HepG2 (cell line): ENCODE measurements around the gene NDEL1. TPM values are rescaled to one million over a fixed set of nuclear protein-coding genes. Genes with fewer than 3 reads are reported as not detected.
A peak's percentile ranks its signal among the peaks of the same experiment; 100 is the strongest.

Experiments
- GLI4 ChIP-seq: sonication (generic); formaldehyde crosslinking; IDR thresholded peaks from 2 replicates; pipeline ENCODE4 v1.5.1; 2020; ENCODE audit warnings: missing genetic modification reagents, mild to moderate bottlenecking, moderate library complexity, borderline replicate concordance
- HHEX ChIP-seq: IDR thresholded peaks from 2 replicates; pipeline ENCODE4 v1.6.1; 2016; ENCODE audit warnings: control low read depth
- HMG20A ChIP-seq: IDR thresholded peaks from 2 replicates; pipeline ENCODE4 v1.6.1; 2016; ENCODE audit warnings: borderline replicate concordance
- KDM6A ChIP-seq: IDR thresholded peaks from 2 replicates; pipeline ENCODE4 v1.6.1; 2016; ENCODE audit warnings: low read depth
- KMT2A ChIP-seq: sonication (generic); formaldehyde crosslinking; IDR thresholded peaks from 2 replicates; pipeline ENCODE4 v1.4.0; 2020; ENCODE audit warnings: missing genetic modification reagents
- NFIB ChIP-seq: sonication (generic); formaldehyde crosslinking; IDR thresholded peaks from 2 replicates; pipeline ENCODE4 v1.9.0; 2021; ENCODE audit warnings: missing genetic modification reagents, mild to moderate bottlenecking, borderline replicate concordance
- REXO4 ChIP-seq: sonication (generic); formaldehyde crosslinking; IDR thresholded peaks from 2 replicates; pipeline ENCODE4 v1.8.0; 2022; ENCODE audit warnings: missing genetic modification reagents, mild to moderate bottlenecking, borderline replicate concordance
- SETDB1 ChIP-seq: sonication (generic); formaldehyde crosslinking; IDR thresholded peaks from 2 replicates; pipeline ENCODE4 v1.5.1; 2020; ENCODE audit warnings: missing genetic modification reagents, mild to moderate bottlenecking, borderline replicate concordance
- TARDBP ChIP-seq: sonication (generic); formaldehyde crosslinking; IDR thresholded peaks from 2 replicates; pipeline ENCODE4 v1.8.0; 2022; ENCODE audit warnings: mild to moderate bottlenecking, missing genetic modification reagents
- TCF12 ChIP-seq, 2 experiments: fragments of 450-650 bp in 1 of 2; sonication (generic) in 1 of 2; formaldehyde crosslinking in 1 of 2; IDR thresholded peaks; 2 replicates each; pipeline versions ENCODE4 v1.6.1 to v1.8.0; 2017 to 2022; ENCODE audit warnings: antibody characterized with exemption in 1 of 2, mild to moderate bottlenecking in 1 of 2, missing genetic modification reagents in 1 of 2, moderate library complexity in 1 of 2
- TEAD2 ChIP-seq: sonication (generic); formaldehyde crosslinking; IDR thresholded peaks from 2 replicates; pipeline ENCODE4 v1.9.0; 2021; ENCODE audit warnings: missing genetic modification reagents
- ZFP62 ChIP-seq: sonication (generic); formaldehyde crosslinking; IDR thresholded peaks from 2 replicates; pipeline ENCODE4 v1.4.0; 2020; ENCODE audit warnings: missing genetic modification reagents
- ZNF235 ChIP-seq: sonication (generic); formaldehyde crosslinking; IDR thresholded peaks from 2 replicates; pipeline ENCODE4 v1.8.1; 2023; ENCODE audit warnings: mild to moderate bottlenecking, missing genetic modification reagents, borderline replicate concordance
- ZNF33B ChIP-seq: sonication (generic); formaldehyde crosslinking; IDR thresholded peaks from 2 replicates; pipeline ENCODE4 v1.5.1; 2020; ENCODE audit warnings: mild to moderate bottlenecking, missing genetic modification reagents
- ZNF552 ChIP-seq: sonication (generic); formaldehyde crosslinking; IDR thresholded peaks from 2 replicates; pipeline ENCODE4 v1.9.0; 2022; ENCODE audit warnings: missing genetic modification reagents, mild to moderate bottlenecking, borderline replicate concordance
- ZNF674 ChIP-seq: sonication (generic); formaldehyde crosslinking; IDR thresholded peaks from 2 replicates; pipeline ENCODE4 v1.5.0; 2020; ENCODE audit warnings: low read depth, mild to moderate bottlenecking, missing genetic modification reagents
- ZNF709 ChIP-seq: sonication (generic); formaldehyde crosslinking; IDR thresholded peaks from 2 replicates; pipeline ENCODE4 v1.5.0; 2020; ENCODE audit warnings: mild to moderate bottlenecking, missing genetic modification reagents
- ZNF713 ChIP-seq: sonication (generic); formaldehyde crosslinking; IDR thresholded peaks from 2 replicates; pipeline ENCODE4 v1.4.0; 2020; ENCODE audit warnings: mild to moderate bottlenecking, missing genetic modification reagents
- ZNF790 ChIP-seq: sonication (generic); formaldehyde crosslinking; IDR thresholded peaks from 2 replicates; pipeline ENCODE4 v1.8.0; 2022; ENCODE audit warnings: missing genetic modification reagents, mild to moderate bottlenecking, borderline replicate concordance
- ZSCAN31 ChIP-seq: sonication (generic); formaldehyde crosslinking; IDR thresholded peaks from 2 replicates; pipeline ENCODE4 v1.5.0; 2020; ENCODE audit warnings: low read depth, mild to moderate bottlenecking, missing genetic modification reagents
- polyA plus RNA-seq, 8 experiments: library from polyadenylated mRNA; depleted of rRNA in 3 of 8; stranded (reverse) in 7 of 8; unstranded in 1 of 8; fragments of >200 nt; fragmentation: Illumina TruSeq in 4 of 8; extraction: Trizol in 4 of 8; gene quantifications; 2 replicates each; pipeline versions ENCODE4 v1.2.1 to v1.2.3, GENCODE V29; 2011 to 2016; ENCODE audit warnings: low read depth in 4 of 8, missing spikeins in 1 of 8, mixed read lengths in 1 of 8; ENCODE audit not compliant: insufficient read depth in 1 of 8
- total RNA-seq, 5 experiments: library from RNA; depleted of rRNA; stranded (reverse); fragments of >200 nt; fragmentation: Illumina TruSeq; extraction: Trizol; gene quantifications; 2 replicates each; pipeline ENCODE4 v1.2.3, GENCODE V29; 2016; ENCODE audit warnings: low read depth in 1 of 5
- TF ChIP-seq, protein P1 (sequence below): sonication (generic); formaldehyde crosslinking; IDR thresholded peaks from 2 replicates; pipeline ENCODE4 v1.8.1; 2022; ENCODE audit warnings: low read depth, mild to moderate bottlenecking, missing genetic modification reagents
- TF ChIP-seq, protein P2 (sequence below): sonication (generic); formaldehyde crosslinking; IDR thresholded peaks from 2 replicates; pipeline ENCODE4 v1.8.1; 2023; ENCODE audit warnings: mild to moderate bottlenecking, missing genetic modification reagents
- TF ChIP-seq, protein P3 (sequence below): sonication (generic); IDR thresholded peaks from 2 replicates; pipeline ENCODE4 v1.6.1; 2016; ENCODE audit warnings: low read depth, borderline replicate concordance
- TF ChIP-seq, protein P4 (sequence below): IDR thresholded peaks from 2 replicates; pipeline ENCODE4 v1.6.1; 2016; ENCODE audit warnings: missing compliant biosample characterization, missing genetic modification reagents, borderline replicate concordance

NDEL1 gene
- total and polyA plus RNA-seq, 2 of the 13 experiments (the other 11 are each of a cell fraction or from before 2014, with no cell fraction given): 59.8 to 153 TPM

- TF ChIP-seq TEAD2 (CRISPR knock-in tag) (no peak), ZSCAN31 (no peak), NFIB (no peak), SETDB1 (CRISPR knock-in tag) (no peak), TARDBP (CRISPR knock-in tag) (no peak), KMT2A (CRISPR knock-in tag) (peak; percentile 75; the same call in 1 of the 2 replicates), GLI4 (CRISPR knock-in tag) (no peak; the same call in 1 of the 2 replicates), REXO4 (CRISPR knock-in tag) (0 out of 2 replicates have a peak, but pooled peaks have one; percentile 10), ZNF709 (CRISPR knock-in tag) (0 out of 2 replicates have a peak, but pooled peaks have one; percentile 23), ZNF674 (CRISPR knock-in tag) (no peak), ZNF790 (no peak), TCF12 (IDR thresholded peaks at IDR 0.05) (no peak), TCF12 (CRISPR knock-in tag; IDR thresholded peaks at IDR 0.05) (no peak), ZFP62 (CRISPR knock-in tag) (no peak), ZNF235 (0 out of 2 replicates have a peak, but pooled peaks have one; percentile 5), ZNF713 (CRISPR knock-in tag) (no peak), ZNF33B (CRISPR knock-in tag) (no peak), ZNF552 (CRISPR knock-in tag) (no peak), HMG20A (CRISPR knock-in tag) (no peak), KDM6A (no peak), HHEX (CRISPR knock-in tag) (no peak)
- TF ChIP-seq, protein P1, sequence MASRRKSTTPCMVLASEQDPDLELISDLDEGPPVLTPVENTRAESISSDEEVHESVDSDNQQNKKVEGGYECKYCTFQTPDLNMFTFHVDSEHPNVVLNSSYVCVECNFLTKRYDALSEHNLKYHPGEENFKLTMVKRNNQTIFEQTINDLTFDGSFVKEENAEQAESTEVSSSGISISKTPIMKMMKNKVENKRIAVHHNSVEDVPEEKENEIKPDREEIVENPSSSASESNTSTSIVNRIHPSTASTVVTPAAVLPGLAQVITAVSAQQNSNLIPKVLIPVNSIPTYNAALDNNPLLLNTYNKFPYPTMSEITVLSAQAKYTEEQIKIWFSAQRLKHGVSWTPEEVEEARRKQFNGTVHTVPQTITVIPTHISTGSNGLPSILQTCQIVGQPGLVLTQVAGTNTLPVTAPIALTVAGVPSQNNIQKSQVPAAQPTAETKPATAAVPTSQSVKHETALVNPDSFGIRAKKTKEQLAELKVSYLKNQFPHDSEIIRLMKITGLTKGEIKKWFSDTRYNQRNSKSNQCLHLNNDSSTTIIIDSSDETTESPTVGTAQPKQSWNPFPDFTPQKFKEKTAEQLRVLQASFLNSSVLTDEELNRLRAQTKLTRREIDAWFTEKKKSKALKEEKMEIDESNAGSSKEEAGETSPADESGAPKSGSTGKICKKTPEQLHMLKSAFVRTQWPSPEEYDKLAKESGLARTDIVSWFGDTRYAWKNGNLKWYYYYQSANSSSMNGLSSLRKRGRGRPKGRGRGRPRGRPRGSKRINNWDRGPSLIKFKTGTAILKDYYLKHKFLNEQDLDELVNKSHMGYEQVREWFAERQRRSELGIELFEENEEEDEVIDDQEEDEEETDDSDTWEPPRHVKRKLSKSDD (CRISPR knock-in tag): no peak
- TF ChIP-seq, protein P2, sequence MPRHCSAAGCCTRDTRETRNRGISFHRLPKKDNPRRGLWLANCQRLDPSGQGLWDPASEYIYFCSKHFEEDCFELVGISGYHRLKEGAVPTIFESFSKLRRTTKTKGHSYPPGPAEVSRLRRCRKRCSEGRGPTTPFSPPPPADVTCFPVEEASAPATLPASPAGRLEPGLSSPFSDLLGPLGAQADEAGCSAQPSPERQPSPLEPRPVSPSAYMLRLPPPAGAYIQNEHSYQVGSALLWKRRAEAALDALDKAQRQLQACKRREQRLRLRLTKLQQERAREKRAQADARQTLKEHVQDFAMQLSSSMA: 0 out of 2 replicates have a peak, but pooled peaks have one; percentile 21
- TF ChIP-seq, protein P3, sequence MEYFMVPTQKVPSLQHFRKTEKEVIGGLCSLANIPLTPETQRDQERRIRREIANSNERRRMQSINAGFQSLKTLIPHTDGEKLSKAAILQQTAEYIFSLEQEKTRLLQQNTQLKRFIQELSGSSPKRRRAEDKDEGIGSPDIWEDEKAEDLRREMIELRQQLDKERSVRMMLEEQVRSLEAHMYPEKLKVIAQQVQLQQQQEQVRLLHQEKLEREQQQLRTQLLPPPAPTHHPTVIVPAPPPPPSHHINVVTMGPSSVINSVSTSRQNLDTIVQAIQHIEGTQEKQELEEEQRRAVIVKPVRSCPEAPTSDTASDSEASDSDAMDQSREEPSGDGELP: no peak
- TF ChIP-seq, protein P4, sequence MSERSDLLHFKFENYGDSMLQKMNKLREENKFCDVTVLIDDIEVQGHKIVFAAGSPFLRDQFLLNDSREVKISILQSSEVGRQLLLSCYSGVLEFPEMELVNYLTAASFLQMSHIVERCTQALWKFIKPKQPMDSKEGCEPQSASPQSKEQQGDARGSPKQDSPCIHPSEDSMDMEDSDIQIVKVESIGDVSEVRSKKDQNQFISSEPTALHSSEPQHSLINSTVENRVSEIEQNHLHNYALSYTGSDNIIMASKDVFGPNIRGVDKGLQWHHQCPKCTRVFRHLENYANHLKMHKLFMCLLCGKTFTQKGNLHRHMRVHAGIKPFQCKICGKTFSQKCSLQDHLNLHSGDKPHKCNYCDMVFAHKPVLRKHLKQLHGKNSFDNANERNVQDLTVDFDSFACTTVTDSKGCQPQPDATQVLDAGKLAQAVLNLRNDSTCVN (CRISPR knock-in tag): no peak
Measured at GRCh38 chr17:8436169-8436843, 622 bp downstream of the NDEL1 start (continued).
